ENCODE measurements around the gene MGAT2. TPM values are rescaled to one million over a fixed set of nuclear protein-coding genes. Genes with fewer than 3 reads are reported as not detected.

MGAT2 gene
- total RNA-seq, 1 experiment from 2014 or later = 47.5 TPM

- no peaks in the 10 kb centered on the region for H3K9me3 ChIP-seq
- Mint-ChIP-seq H3K27ac (ENCODE audit: unreplicated experiment) (peak within 1 kb of the TSS; percentile 97), H3K9me3 (ENCODE audit: unreplicated experiment) (no peaks in the 10 kb centered on the region), H3K4me3 (ENCODE audit: unreplicated experiment) (peak within 1 kb of the TSS; percentile 97), H3K27me3 (ENCODE audit: insufficient read depth, unreplicated experiment) (no peaks in the 10 kb centered on the region), H3K36me3 (ENCODE audit: insufficient read depth, unreplicated experiment) (peaks cover 30% of the 10 kb centered on the region), H3K4me1 (ENCODE audit: low read depth, unreplicated experiment) (peaks cover 25% of the 10 kb centered on the region)
- POLR2A ChIA-PET = interaction anchor here (1.3 to 1.8 kb wide), 3 partner anchors 12 to 35 kb away, joined by 7 to 12 read pairs (median 9); partner anchors contain the start of genes MGAT2, RPL36AL and RPS29
- intact Hi-C loops (cut with micrococcal nuclease; ENCODE audit: unreplicated experiment) = loop anchor here (1.0 kb wide), 2 partner anchors 12 to 22 kb away; partner anchors contain the start of genes MGAT2, RPL36AL and RPS29
- CTCF ChIA-PET = interaction anchor here (1.0 to 1.1 kb wide), 2 partner anchors 12 to 22 kb away, joined by 3 to 5 read pairs; partner anchors contain the start of genes MGAT2 and RPL36AL
- H3K4me3 ChIP-seq (ENCODE audit: low read depth, low read length) = peak within 1 kb of the TSS; percentile 78
- H3K27me3 ChIP-seq (replicated peaks; ENCODE audit: control insufficient read depth, insufficient read depth, low read length) = no peaks in the 10 kb centered on the region
- TF ChIP-seq CTCF (IDR thresholded peaks at IDR 0.05; ENCODE audit: insufficient read depth in 1 of 2, low read depth in 1 of 2, low read length in 1 of 2, severe bottlenecking in 1 of 2, unreplicated experiment in 1 of 2) = no peak
- BruUV-seq (replicated peaks) = no TSS peak
- DNase-seq = peak; percentile 91 to 94
- H3K4me1 ChIP-seq = peaks cover 24% of the 10 kb centered on the region
- no peaks in the 10 kb centered on the region for H3K36me3 ChIP-seq (ENCODE audit: control insufficient read depth, insufficient read depth, low read length)
These were observed 21.9 kb upstream of the MGAT2 start, which contains the start of gene LRR1 for GRCh38 chr14:49598485-49599300. TSS of gene LRR1 (plus strand) at chr14:49598940. CDS start at chr14:49599021, 81 bp downstream.

- H3K27me3 Mint-ChIP-seq (ENCODE audit: insufficient read depth, unreplicated experiment) = no peaks in the 10 kb centered on the region
- no peak overlapping the region for H3K4me3 ChIP-seq (ENCODE audit: low read depth, low read length)
- no peaks in the 10 kb centered on the region for H3K4me1 Mint-ChIP-seq (ENCODE audit: low read depth, unreplicated experiment)
- BruUV-seq (replicated peaks) = no TSS peak
- H3K9me3 Mint-ChIP-seq (ENCODE audit: unreplicated experiment) = no peaks in the 10 kb centered on the region
- intact Hi-C loops (cut with micrococcal nuclease; ENCODE audit: unreplicated experiment) = no loop called here
- H3K36me3 Mint-ChIP-seq (ENCODE audit: insufficient read depth, unreplicated experiment) = peaks cover 54% of the 10 kb centered on the region
- DNase-seq = no peak
- H3K4me3 Mint-ChIP-seq (ENCODE audit: unreplicated experiment) = no peak overlapping the region
- H3K4me1 ChIP-seq = no peaks in the 10 kb centered on the region
- H3K27ac Mint-ChIP-seq (ENCODE audit: unreplicated experiment) = no peak overlapping the region
- H3K27me3 ChIP-seq (replicated peaks; ENCODE audit: control insufficient read depth, insufficient read depth, low read length) = no peaks in the 10 kb centered on the region
- H3K36me3 ChIP-seq (ENCODE audit: control insufficient read depth, insufficient read depth, low read length) = no peaks in the 10 kb centered on the region; the same call in 1 of the 2 replicates
- H3K9me3 ChIP-seq = no peaks in the 10 kb centered on the region
- no peak for TF ChIP-seq CTCF (IDR thresholded peaks at IDR 0.05; ENCODE audit: insufficient read depth in 1 of 2, low read depth in 1 of 2, low read length in 1 of 2, severe bottlenecking in 1 of 2, unreplicated experiment in 1 of 2)
- ChIA-PET CTCF (no interaction called here), POLR2A (no interaction called here)
These were observed 13.0 kb upstream of the MGAT2 start for GRCh38 chr14:49607583-49607982.

GRCh38 chr14:49612251-49612650 is 8.3 kb upstream of the MGAT2 start:
- Mint-ChIP-seq H3K4me3 (ENCODE audit: unreplicated experiment) (no peak overlapping the region), H3K4me1 (ENCODE audit: low read depth, unreplicated experiment) (peaks cover 2% of the 10 kb centered on the region), H3K9me3 (ENCODE audit: unreplicated experiment) (no peaks in the 10 kb centered on the region), H3K27me3 (ENCODE audit: insufficient read depth, unreplicated experiment) (no peaks in the 10 kb centered on the region), H3K36me3 (ENCODE audit: insufficient read depth, unreplicated experiment) (peaks cover 50% of the 10 kb centered on the region), H3K27ac (ENCODE audit: unreplicated experiment) (no peak overlapping the region)
- no TSS peak for BruUV-seq (replicated peaks)
- H3K4me3 ChIP-seq (ENCODE audit: low read depth, low read length) = no peak overlapping the region
- peaks cover 4% of the 10 kb centered on the region; the same call in 1 of the 2 replicates for H3K4me1 ChIP-seq
- CTCF ChIA-PET = no interaction called here
- no peaks in the 10 kb centered on the region for H3K27me3 ChIP-seq (replicated peaks; ENCODE audit: control insufficient read depth, insufficient read depth, low read length)
- H3K36me3 ChIP-seq (ENCODE audit: control insufficient read depth, insufficient read depth, low read length) = no peaks in the 10 kb centered on the region
- no peak for TF ChIP-seq CTCF (IDR thresholded peaks at IDR 0.05; ENCODE audit: insufficient read depth in 1 of 2, low read depth in 1 of 2, low read length in 1 of 2, severe bottlenecking in 1 of 2, unreplicated experiment in 1 of 2)
- H3K9me3 ChIP-seq = no peaks in the 10 kb centered on the region
- intact Hi-C loops (cut with micrococcal nuclease; ENCODE audit: unreplicated experiment) = no loop called here
- POLR2A ChIA-PET = no interaction called here
- DNase-seq = no peak
